Endothelial cell of umbilical vein (primary cell): ENCODE data around the gene HSD17B13.

Experiments
- CTCF ChIP-seq, 2 donors: IDR thresholded peaks; 1 replicate in 1 of 2; 2 replicates in 1 of 2; pipeline ENCODE4 v1.5.1; 2011; ENCODE audit warnings: low read length in 2 of 2, mild to moderate bottlenecking in 2 of 2, moderate library complexity in 2 of 2, control low read depth in 1 of 2, inconsistent platforms in 1 of 2, low read depth in 1 of 2; ENCODE audit not compliant: insufficient read depth in 1 of 2; ENCODE audit errors: extremely low read depth in 1 of 2
- POLR2A ChIP-seq: IDR thresholded peaks from 2 replicates; pipeline ENCODE4 v1.6.1; 2012; ENCODE audit warnings: low read depth, mild to moderate bottlenecking, control low read depth, low read length
- POLR2AphosphoS5 ChIP-seq: IDR thresholded peaks from 2 replicates; pipeline ENCODE4 v1.6.1; 2012; ENCODE audit warnings: low read depth, mild to moderate bottlenecking, control low read depth, low read length, moderate library complexity; ENCODE audit not compliant: insufficient read depth

GRCh38 chr4:87274803-87275202 is 47.9 kb downstream of the HSD17B13 start:
- TF ChIP-seq CTCF (IDR thresholded peaks at IDR 0.05; ENCODE audit: extremely low read depth in 1 of 2, insufficient read depth in 1 of 2, low read depth in 1 of 2, low read length in 2 of 2) (no peak), POLR2A (no peak), POLR2AphosphoS5 (no peak)
